Parathyroid adenoma (tissue), 2 donors: ENCODE results near the gene PANK2.

Experiments used
- H2AFZ ChIP-seq: fragments of 300-600 bp; sonication (generic); one replicate; pipeline ENCODE4 v1.7.0; 2017; ENCODE audit warnings: antibody characterized with exemption, mild to moderate bottlenecking
- H3K27ac ChIP-seq: fragments of 300-600 bp; sonication (generic); one replicate; pipeline ENCODE4 v1.7.0; 2017
- H3K27me3 ChIP-seq: fragments of 300-600 bp; sonication (generic); one replicate; pipeline ENCODE4 v1.7.0; 2017; ENCODE audit warnings: low read length; ENCODE audit not compliant: control insufficient read depth, insufficient read depth
- H3K36me3 ChIP-seq: fragments of 300-600 bp; sonication (generic); one replicate; pipeline ENCODE4 v1.7.0; 2017; ENCODE audit warnings: low read length; ENCODE audit not compliant: control insufficient read depth, insufficient read depth
- H3K4me1 ChIP-seq: fragments of 300-600 bp; sonication (generic); one replicate; pipeline ENCODE4 v1.7.0; 2017; ENCODE audit warnings: control low read depth
- H3K4me2 ChIP-seq: fragments of 300-600 bp; sonication (generic); one replicate; pipeline ENCODE4 v1.7.0; 2017; ENCODE audit warnings: low read length
- H3K4me3 ChIP-seq: fragments of 300-600 bp; sonication (generic); one replicate; pipeline ENCODE4 v1.7.0; 2017; ENCODE audit warnings: low read depth, low read length
- H3K79me2 ChIP-seq: fragments of 300-600 bp; sonication (generic); one replicate; pipeline ENCODE4 v1.7.0; 2017; ENCODE audit warnings: control low read depth
- H3K9ac ChIP-seq: fragments of 300-600 bp; sonication (generic); one replicate; pipeline ENCODE4 v1.7.0; 2017; ENCODE audit warnings: mild to moderate bottlenecking
- H3K9me3 ChIP-seq: fragments of 300-600 bp; sonication (generic); one replicate; pipeline ENCODE4 v1.7.0; 2017; ENCODE audit warnings: low read length; ENCODE audit not compliant: control insufficient read depth
- CTCF ChIP-seq: fragments of 300-600 bp; sonication (generic); IDR thresholded peaks from one replicate; pipeline ENCODE4 v1.7.0; 2017; ENCODE audit warnings: antibody characterized with exemption, mild to moderate bottlenecking
- donor health status: primary hyperparathyroidism.

The PANK2 gene

GRCh38 chr20:3923818-3924217 lies 34.6 kb downstream of the PANK2 start:
- Histone ChIP-seq H2AFZ (no peak overlapping the region), H3K27ac (no peak overlapping the region), H3K36me3 (no peaks in the 10 kb centered on the region), H3K4me3 (no peak overlapping the region), H3K27me3 (no peaks in the 10 kb centered on the region), H3K9ac (no peak overlapping the region), H3K4me2 (no peak overlapping the region), H3K9me3 (no peaks in the 10 kb centered on the region), H3K79me2 (peaks cover 5% of the 10 kb centered on the region), H3K4me1 (no peaks in the 10 kb centered on the region)
- no peak for TF ChIP-seq CTCF

- no peak overlapping the region for H2AFZ ChIP-seq
- no peak overlapping the region for H3K4me2 ChIP-seq
- H3K27ac ChIP-seq = no peak overlapping the region
- H3K27me3 ChIP-seq = no peaks in the 10 kb centered on the region
- no peak overlapping the region for H3K4me3 ChIP-seq
- no peak for TF ChIP-seq CTCF
- H3K79me2 ChIP-seq = peaks cover 5% of the 10 kb centered on the region
- H3K9me3 ChIP-seq = no peaks in the 10 kb centered on the region
- no peaks in the 10 kb centered on the region for H3K4me1 ChIP-seq
- H3K36me3 ChIP-seq = no peaks in the 10 kb centered on the region
- no peak overlapping the region for H3K9ac ChIP-seq
These were observed 35.3 kb downstream of the PANK2 start for GRCh38 chr20:3924304-3925112.

- no peak overlapping the region for H3K4me2 ChIP-seq
- peaks cover 3% of the 10 kb centered on the region for H3K79me2 ChIP-seq
- no peaks in the 10 kb centered on the region for H3K4me1 ChIP-seq
- H3K27me3 ChIP-seq = no peaks in the 10 kb centered on the region
- no peak for TF ChIP-seq CTCF
- no peaks in the 10 kb centered on the region for H3K36me3 ChIP-seq
- no peak overlapping the region for H3K9ac ChIP-seq
- H3K4me3 ChIP-seq = no peak overlapping the region
- no peaks in the 10 kb centered on the region for H3K9me3 ChIP-seq
- H3K27ac ChIP-seq = no peak overlapping the region
- no peak overlapping the region for H2AFZ ChIP-seq
These were observed 36.0 kb downstream of the PANK2 start for GRCh38 chr20:3925113-3925695.

GRCh38 chr20:3925899-3926638 lies 36.9 kb downstream of the PANK2 start:
- no peak overlapping the region for H3K4me3 ChIP-seq
- H2AFZ ChIP-seq = no peak overlapping the region
- H3K79me2 ChIP-seq = no peaks in the 10 kb centered on the region
- H3K27me3 ChIP-seq = no peaks in the 10 kb centered on the region
- H3K4me1 ChIP-seq = no peaks in the 10 kb centered on the region
- TF ChIP-seq CTCF = no peak
- no peak overlapping the region for H3K9ac ChIP-seq
- H3K36me3 ChIP-seq = no peaks in the 10 kb centered on the region
- no peaks in the 10 kb centered on the region for H3K9me3 ChIP-seq
- H3K27ac ChIP-seq = no peak overlapping the region
- no peak overlapping the region for H3K4me2 ChIP-seq
